Daoy (cell line): Measurements from ENCODE around the gene NYAP2. TPM values are rescaled to one million over a fixed set of nuclear protein-coding genes. Genes with fewer than 3 reads are reported as not detected.

Experiments used
- DNase-seq: peaks from one replicate; pipeline ENCODE4 v3.0.0-alpha.2; 2015; ENCODE audit warnings: low read depth
- total RNA-seq: library from RNA; depleted of rRNA; stranded (reverse); fragments of >200 nt; shearing (Covaris generic); gene quantifications from 2 replicates; pipeline ENCODE4 v1.2.3, GENCODE V29; 2014

NYAP2 gene
- total RNA-seq, 1 experiment from 2014 or later: not detected

DNA sequence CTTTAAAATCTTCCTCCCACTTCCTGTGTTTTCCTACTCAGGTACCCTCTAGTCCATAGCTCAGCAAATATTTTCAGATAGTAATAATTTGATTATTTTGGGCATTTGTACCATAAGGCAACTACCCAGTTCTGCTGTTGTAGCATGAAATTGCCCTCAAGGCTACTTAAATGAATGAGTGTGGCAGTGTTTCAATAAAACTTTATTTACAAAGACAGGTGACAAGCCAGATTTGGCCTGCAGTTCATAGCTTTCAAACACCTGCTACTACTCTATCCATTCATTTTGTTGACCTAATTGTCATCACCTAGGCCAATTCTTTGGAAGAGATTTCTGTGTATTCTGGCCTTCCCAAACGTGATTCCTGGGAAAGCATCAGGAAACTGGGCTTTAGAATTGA lies 28.9 kb downstream of the NYAP2 start:
- DNase-seq: no peak

DNA sequence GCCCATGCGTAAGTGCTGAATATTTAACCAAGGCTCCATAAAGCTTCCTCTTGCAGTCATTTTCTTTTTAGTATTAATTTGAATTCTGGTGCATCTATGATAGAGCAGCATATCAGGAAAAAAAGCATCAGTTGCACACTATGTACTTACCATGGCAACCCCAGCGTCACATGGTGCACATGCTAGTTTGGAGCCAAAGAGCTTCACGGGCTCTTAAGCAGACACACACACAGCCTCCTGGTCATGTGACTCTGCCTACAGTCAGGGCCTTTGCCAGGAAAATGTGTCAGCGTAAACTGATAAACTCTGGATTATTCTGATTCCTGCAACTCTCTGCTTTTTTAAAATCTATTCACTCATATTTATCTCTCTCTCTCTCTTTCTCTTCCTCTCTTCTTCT lies 30.2 kb downstream of the NYAP2 start:
- DNase-seq: peak; percentile 2

DNA sequence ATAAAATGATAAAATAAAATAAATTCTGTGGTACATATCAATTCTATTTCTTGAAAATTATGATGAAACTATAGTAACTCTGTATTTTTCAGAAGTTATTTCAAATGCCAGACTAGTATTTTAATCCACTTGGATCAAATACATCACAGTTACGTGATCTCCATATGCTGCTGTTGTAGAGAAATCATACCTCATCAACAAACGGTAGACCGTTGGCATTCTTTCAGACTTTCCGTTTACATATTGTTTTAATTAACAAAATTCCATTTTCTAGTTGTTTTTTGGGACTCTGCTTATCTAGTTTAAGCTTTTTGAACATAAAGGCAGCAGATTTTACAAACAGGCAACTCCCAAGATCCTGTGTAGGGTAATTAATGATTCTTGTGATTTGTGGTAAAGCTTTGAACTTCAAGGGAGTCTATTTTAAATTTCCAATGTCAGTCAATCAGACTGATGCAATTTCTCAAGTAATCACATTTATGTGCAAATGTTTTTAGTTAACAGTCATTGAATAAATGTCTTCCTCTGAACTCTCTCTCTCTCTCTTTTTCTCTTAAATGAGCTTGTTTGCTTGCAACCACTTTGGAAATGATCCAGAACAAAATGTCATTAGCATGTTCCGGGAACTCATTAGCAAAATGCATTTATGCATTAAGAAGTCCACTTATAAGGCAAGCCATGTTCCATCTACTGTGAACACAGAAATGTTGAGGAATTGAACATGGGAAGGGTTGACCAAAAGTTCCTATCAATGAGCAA lies 31.8 kb downstream of the NYAP2 start:
- DNase-seq: no peak

DNA sequence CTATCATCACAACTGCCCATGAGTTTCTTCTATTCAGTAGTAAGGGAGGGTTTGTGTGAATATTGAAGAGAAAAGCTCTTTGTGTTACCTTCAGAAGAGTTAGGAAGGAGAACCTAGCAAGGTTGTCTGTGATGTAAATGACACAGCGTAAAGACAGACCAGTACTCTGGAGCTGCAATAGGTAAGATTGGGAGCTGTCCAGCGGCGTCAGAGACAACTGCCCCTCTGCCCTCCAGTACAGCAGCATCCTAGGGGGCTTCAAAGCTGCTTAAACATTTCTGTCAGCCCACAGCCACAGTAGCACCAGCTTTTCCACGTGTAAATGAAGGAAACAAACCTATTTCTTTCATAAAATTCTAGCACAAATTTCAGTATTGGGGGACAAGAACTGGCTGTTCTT lies 34.5 kb downstream of the NYAP2 start:
- no peak for DNase-seq

DNA sequence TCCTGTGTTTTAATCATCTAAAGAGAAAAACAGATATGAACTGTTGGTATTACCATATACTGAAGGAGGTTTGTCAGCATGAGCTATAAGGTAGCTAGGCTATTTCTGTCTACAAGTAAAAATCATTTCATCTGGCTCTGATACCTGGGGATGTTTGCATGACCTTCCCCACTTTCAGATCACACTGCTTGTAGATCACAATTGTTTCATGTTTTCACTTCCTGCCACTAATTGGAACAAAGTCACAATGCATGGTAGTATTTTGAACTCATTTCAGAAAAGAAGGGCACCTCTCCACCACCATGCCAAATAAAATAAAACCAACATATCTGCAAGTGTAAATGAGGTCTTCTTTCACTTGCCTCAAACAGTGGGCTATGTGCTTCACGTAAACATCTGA lies 37.8 kb downstream of the NYAP2 start:
- no peak for DNase-seq

DNA sequence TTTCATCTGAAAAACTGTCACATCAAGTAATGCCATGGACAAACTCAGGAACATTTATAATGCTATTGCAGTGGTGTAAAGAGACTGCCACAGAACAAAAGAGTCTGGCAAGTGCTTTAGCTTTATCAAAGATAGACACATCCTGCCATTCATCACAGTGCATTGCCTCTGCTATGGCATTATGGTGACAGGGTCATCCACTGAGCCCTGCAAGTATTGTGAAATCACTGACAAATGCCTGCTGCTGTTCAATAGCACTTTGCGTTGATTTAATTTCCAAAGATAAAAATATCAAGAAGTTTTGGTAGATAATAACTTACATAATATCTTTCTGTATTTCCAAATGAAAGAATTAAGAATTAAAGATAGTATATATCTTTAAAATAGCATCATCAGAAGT lies 38.7 kb downstream of the NYAP2 start:
- no peak for DNase-seq

DNA sequence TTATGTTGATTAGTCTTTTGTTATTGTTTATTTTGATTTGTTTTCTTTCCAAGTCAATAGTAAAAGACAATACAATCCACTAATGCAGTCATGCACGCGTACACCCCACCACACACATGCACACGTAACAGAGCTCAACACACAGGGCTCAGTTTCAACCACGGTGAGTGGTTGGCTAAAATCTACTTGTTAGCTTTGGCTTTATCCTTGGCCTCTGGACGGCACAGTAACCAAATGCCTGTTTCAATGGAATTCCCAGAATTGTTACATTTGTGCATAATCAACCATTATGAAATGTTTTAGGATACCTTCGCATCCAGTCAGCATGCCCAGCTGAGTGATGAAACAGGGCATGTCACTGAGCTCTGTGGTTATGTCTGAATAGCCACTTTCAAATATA lies 53.2 kb downstream of the NYAP2 start:
- no peak for DNase-seq

DNA sequence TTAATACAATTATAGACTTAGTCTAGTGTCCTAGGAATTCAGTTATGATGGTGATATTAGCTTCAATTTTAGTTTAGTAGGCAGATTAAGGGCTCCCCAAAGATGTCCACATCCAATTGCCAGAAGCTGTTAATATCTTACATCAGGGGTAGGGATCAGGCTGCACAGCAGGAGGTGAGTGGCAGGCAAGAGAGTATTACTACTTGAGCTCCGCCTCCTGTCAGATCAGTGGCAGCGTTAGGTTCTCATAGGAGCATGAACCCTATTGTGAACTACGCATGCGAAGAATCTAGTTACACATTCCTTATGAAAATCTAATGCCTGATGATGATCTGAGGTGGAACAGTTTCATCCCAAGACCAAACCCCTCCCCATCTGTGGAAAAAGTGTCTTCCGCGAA lies 54.9 kb downstream of the NYAP2 start:
- DNase-seq: no peak

DNA sequence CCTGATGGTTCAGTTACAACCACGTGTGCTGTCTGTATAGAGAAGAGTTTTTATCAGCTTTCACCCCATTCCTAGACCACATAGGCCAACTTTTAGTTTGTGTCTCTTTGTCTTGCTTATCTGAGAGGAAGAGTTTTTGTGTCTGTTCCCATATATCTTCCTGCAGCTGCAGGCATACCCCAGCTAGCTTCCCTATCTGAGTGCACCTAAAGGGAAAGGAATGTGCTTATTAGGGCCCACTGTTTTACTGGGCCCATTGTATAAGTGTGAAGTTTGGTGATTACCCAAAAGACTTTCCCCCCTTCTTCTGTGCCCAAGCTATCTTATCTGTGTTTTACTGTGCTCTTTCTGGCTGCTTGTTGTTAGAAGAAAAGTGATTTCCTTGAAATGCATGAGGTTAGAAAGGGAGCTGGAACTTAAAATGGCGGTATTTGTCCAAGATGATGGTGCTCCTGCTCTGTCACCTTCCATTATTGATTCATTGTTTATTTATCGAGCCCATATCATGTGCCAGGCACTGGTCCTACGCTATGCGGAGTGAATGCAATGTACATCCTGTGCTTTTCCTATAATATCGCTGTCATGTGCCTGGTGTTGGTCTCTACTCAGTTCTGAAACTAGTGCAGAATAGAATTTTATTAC lies 57.2 kb downstream of the NYAP2 start:
- DNase-seq: no peak

DNA sequence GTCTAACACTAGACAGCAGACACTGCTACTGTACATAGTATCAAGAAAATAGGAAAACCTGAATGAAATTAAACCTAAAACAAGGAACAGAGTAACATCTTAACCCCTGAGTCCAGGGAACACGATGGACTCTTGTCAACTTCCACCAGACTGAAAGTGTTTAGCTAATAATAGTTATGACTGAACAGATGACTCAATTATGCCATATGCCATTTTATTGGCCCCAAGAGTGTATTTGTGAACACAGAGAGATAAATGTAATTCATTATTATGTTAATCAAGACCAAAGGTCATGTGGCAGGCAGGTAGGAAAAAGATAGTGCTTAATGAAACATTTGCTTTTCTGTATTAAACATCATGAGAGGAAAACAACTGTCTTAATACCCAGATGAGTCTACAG lies 58.0 kb downstream of the NYAP2 start:
- DNase-seq: no peak

DNA sequence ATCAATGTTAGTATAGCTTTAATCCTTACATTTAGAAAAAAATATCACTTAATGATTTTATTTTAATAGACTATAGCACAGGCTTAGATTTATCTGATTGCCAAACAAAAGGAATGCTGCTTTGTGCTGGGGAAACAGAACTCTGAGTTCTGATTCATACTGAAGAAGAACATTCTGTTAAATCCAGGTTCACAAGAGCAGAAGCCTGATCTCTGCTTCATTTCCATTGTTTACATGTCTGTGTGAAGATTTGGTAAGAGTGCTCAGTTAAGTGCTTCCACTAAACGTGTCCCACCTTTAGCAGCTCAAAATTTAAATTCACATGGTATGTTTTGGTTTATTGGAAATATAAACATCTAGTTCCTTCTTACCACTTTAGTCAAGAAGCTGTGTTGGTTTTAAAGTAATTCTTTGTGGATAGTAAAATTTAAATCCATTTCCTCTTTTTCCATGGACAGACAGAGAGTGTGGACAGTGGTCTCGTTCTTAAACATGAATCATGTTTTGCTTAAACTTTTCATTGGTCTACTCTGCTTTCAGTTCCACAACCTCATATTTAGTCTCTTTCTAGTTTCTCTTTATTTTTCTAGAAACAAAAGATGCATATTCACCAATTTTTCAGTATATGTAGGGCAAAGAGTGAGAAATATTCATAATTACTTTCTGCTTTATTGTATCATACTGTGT lies 59.1 kb downstream of the NYAP2 start:
- no peak for DNase-seq

DNA sequence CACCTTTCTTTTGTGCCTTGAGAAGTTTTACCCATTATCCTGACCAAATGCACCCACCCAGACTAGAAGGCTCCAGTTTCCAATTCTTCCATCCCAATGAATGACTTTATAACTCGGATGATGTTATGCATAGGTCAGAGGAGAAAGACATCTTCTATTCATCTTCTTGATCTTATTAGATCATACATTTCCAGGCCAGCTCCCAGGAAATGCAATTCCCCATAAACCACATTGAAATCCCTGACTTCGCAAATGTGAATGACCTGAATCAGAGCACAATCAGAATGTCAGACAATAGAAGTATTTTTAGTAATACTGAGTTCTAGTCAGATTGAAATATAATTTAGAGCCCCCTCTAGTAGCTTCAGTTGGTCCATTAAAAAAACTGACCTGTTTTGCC lies 62.9 kb downstream of the NYAP2 start:
- DNase-seq: no peak

DNA sequence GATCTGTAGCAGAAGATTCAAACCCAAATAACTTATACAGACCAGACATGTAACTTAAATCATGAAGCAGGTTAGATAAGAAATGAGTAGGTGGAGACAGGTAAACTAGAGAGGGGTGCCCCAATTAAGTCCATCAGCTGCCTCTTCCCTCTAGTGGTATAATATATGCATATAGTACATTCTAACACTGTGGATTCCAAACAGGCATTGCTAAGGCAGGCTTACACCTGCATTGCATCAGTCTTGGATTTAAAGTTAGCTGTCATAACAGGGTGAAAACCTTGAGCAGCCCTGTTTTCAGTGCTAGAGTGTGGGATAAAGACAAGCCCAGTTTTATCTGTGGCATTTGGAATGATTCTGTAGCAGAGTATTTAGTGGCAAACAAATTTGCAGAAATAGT lies 63.4 kb downstream of the NYAP2 start:
- no peak for DNase-seq

DNA sequence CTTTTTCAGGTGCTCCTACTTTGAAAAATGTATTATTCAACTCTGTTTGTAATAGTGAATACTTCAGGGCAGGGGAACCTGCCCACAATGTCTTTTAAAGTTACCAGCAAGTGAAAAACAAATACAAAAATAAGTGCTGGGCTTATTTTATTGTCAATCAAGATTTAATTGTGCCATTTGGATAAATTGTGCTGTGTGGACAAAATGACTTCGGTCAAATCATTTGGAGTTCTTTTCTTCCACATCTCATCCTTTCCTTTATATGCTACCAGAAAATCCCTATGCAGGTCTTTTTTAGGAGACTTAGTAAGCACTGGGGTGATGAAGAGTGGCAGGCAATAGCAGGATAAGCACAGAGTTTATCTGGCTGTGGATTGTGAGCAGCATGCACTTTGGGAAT lies 63.9 kb downstream of the NYAP2 start:
- no peak for DNase-seq

DNA sequence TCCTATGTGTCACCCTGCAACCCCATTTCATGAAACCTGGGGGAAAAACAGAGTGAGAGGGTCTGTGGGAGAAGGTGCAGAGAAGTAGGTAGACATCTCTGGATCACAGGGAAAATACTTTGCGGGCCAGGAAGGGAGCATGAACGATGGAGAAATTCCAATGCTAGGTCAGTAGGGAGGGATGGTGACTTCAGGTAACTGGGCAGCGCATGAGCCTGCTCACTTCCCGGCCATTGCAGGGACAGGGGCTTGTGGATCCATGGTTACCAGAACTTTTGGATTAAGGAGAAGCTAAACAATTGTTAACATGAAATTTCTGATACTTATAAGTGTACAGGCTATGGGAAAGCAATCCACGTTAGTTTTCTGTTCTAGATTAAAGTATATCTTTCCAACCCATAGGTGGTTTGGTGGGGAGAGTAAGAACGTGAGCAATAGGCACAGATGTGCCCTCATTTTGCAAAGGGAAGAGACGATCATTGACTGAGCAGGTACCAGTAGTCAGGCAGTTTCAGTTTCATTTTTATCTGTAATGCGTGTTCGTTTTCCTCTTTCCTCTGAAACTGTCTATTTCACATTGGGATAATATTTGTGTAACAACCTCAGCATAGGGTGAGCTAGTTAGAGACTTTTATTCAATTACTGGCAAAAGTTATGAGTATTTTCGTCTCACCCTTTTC lies 65.0 kb downstream of the NYAP2 start:
- peak; percentile 3 for DNase-seq

DNA sequence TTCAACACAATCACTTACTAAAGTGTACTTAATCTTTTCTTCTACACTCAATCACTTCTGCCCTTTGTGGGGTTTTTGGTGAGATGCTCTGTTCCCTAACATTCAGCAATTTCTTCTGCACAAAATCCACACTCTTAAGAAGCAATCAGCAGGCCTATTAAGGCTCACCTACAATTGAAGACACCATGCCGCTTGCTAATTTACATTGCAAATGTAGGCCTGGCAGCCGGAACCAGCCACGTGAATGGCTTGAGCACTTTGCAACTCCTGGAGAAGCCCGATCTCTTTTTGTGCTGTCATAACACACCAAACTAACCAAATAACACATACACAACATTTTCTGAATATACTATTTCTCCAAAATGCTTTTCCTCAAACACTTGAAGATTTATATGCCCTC lies 66.3 kb downstream of the NYAP2 start:
- DNase-seq: no peak

DNA sequence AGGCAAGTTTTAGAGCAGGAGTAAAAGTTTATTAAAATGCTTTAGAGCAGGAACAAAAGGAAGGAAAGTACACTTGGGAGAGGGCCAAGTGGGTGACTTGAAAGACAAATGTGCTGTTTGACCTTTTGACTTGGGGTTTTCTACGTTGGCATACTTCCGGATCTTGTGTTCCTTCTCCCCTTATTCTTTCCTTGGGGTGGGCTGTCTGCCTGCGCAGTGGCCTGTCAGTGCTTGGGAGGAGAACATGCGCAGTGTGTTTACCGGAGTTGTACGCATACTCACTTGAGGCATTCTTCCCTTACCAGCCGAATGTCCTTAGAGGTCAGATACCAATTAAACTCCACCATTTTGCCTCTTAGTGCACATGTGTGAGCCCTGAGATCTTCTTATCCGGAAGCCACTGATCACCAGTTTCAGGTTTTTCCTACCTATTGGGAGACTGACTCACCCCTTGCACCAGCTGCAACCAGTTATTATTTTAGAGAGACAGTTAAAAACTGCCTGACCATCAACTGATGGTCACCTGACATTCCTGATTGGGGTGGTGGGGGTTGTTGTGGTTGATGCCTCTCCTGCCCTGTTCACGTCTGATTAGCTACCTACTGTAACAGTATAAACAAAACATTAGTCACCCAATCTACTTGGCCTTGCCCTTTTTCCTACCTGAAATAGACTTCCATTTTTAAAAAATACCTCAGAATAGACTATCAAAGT lies 67.5 kb downstream of the NYAP2 start:
- DNase-seq: no peak

DNA sequence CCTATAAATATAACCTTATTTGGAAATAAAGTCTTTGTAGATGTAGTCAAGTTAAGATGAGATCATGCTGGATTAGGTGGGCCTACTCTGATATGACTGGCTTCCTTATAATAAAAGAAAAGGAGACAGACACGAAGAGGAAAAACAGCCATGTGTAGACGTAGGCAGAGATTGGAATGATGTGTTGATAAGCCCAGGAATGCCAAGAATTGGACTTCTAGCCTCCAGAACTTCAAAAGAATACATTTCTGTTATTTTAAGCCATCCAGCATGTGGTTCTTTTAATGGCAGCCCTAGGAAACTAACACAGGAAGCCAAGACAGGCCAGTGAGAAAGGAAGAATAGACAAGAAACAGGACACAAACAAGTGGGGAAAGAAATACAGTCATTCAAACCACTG lies 68.6 kb downstream of the NYAP2 start:
- no peak for DNase-seq

DNA sequence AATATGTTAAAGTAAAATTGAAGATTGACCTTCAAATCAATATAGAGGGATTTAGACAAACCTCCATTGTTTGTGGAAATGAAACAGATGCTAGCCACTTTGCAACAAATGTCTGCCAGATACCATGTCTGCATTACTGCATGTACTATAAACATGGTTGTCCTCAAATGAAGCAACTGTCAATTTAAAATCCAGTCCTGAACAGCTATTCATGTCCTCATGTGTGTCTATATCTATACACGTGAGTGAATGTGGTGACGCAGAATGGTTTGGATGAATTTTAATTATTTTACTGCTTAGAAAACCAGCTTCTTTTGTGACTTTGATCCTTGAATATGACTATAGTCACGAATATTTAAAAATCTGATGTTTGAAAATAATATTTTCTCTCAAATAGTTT lies 71.5 kb downstream of the NYAP2 start:
- DNase-seq: no peak

DNA sequence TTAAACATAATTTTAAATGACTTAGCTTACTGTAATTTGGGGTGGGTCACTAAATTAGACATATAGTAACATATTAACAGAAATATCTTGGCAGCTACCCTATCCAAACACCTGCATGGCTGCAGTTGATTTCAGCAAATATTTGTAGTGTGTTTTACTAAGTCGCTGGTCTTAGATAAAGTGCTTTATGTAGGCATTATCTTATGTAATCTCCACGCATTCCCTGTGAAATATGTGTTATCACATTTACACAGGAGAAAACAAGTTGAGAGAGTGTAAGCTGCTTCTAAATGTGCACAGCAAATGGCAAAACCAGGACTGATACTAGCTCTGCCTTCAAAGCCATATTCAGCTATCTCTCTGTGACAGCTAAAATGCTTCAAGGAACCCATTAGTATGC lies 72.0 kb downstream of the NYAP2 start:
- DNase-seq: no peak

DNA sequence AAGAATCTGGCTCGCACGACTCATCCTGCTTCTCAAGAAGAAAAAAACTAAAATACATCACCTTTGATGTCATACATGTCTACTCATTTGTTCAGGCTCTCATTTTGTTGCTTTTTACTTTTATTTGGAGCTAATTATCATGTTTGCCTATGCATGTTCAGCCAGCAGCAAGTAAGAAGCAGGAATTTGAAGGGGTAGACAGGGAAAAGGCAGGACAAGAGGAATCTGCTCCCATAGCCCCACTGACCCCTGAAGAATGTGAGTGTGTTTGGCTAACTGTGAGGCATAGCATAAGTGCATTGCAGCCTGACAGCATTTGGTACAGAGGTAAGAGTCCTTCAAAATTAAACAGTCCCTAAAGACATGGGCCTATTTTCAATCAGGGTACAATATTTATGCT lies 72.7 kb downstream of the NYAP2 start:
- no peak for DNase-seq

DNA sequence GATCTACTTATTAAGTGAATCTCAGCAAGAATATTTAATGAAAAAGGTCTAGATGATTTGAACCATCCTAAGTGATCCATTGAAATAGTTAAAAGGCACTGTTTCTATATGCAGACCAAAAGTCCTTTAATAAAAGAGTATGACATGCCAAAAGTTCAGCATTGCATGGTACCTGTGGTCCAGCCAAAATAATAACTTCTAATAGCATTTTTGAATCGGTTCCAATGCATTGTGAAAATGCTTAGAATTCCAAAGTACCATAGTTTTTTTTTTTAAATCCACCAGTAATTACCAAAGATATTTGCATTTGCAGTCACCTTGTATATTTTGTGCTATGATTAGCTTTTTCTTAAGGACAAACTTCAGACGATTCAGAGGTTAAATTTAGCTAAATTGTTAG lies 79.9 kb downstream of the NYAP2 start:
- no peak for DNase-seq
